Measurements from ENCODE around the gene PERM1. TPM values are rescaled to one million over a fixed set of nuclear protein-coding genes. Genes with fewer than 3 reads are reported as not detected.

PERM1 gene
- total and polyA plus RNA-seq, 2 of the 8 experiments (the other 6 are each of a cell fraction or from before 2014, with no cell fraction given): not detected

DNA sequence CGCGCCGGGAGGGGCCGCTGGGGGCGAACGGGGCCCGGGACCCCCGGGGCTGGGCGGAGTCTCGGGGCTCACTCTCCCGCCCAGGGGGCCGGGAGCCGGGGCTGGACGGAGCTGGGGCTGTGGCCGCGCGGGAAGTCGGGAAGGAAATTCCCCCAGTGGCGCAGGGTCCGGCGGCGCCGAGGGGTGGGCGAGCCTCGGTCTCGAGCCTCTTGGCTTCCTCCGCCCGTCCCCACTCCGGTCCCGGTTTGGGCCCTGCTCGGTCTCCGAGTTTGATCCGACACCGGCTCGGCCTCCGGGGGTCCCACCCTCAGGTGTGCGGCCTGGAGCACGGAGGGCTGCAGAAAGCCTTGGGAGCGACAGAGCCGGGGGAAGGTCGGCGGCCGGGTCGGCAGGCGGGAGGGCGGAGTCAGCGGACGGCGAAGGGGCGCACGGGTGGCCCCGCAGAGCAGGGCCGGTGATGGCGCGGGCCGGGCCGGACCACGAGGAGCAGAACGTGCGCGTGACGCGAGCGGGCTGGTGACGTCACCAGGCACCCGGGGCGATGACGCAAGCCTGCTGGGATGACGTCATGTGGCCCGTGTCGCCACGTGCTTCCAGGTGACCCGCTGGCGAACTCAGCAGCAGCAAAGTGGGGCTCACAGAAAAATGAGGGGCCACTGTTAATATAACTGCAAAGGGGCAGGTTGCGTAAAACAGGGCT is 18.6 kb upstream of the PERM1 start (continued):
- no peak for TF ChIP-seq CTBP2 (IDR thresholded peaks at IDR 0.05; ENCODE audit: borderline replicate concordance, insufficient read depth, insufficient read length, low read length)
- TF ChIP-seq JUND (IDR thresholded peaks at IDR 0.05; ENCODE audit: low read length): peak; percentile 99
- TF ChIP-seq YY1 (IDR thresholded peaks at IDR 0.05; ENCODE audit: low read depth, low read length): no peak
- TF ChIP-seq POLR2A (IDR thresholded peaks at IDR 0.05; ENCODE audit: control extremely low read depth in 1 of 2, low read depth in 2 of 2, low read length in 2 of 2): no peak
- TF ChIP-seq HDAC6 (IDR thresholded peaks at IDR 0.05; ENCODE audit: low read depth, low read length): no peak
- TF ChIP-seq TCF12 (IDR thresholded peaks at IDR 0.05; ENCODE audit: low read depth, low read length): no peak
- no peak for TF ChIP-seq EGR1 (IDR thresholded peaks at IDR 0.05; ENCODE audit: borderline replicate concordance, low read depth, low read length)
- no peak for TF ChIP-seq BCL11A (IDR thresholded peaks at IDR 0.05; ENCODE audit: low read depth in 2 of 2, low read length in 2 of 2)
- TF ChIP-seq, protein P1, sequence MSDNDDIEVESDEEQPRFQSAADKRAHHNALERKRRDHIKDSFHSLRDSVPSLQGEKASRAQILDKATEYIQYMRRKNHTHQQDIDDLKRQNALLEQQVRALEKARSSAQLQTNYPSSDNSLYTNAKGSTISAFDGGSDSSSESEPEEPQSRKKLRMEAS (IDR thresholded peaks at IDR 0.05): peak; percentile 99
- no peak for TF ChIP-seq SP2 (IDR thresholded peaks at IDR 0.05; ENCODE audit: low read length)
- TF ChIP-seq SUZ12 (IDR thresholded peaks at IDR 0.05; ENCODE audit: low read length): no peak
- peak; percentile 99 for TF ChIP-seq ATF2 (IDR thresholded peaks at IDR 0.05; ENCODE audit: low read length)
- no peak for TF ChIP-seq NANOG (IDR thresholded peaks at IDR 0.05; ENCODE audit: insufficient read depth, low read depth, low read length, poor library complexity, severe bottlenecking)
- peak; percentile 82 for TF ChIP-seq E2F6 (IDR thresholded peaks at IDR 0.05)
